Retinal pigment epithelial cell (primary cell): ENCODE results near the gene FCRL5.
"Not testable (repeated sequence)": the region's sequence is repeated elsewhere in the genome, so short reads cannot be mapped to it uniquely, and the experiment has no call there.

Source experiments
- DNase-seq: peaks from one replicate; pipeline ENCODE4 v3.0.0-alpha.2; 2010; ENCODE audit warnings: low read depth
- H3K4me3 ChIP-seq: 2 replicates; pipeline ENCODE4 v1.5.1; 2011; ENCODE audit warnings: mild to moderate bottlenecking, low read length, control low read depth, moderate library complexity
- CTCF ChIP-seq: conservative IDR thresholded peaks from 2 replicates; pipeline ENCODE4 v1.5.1; 2011; ENCODE audit warnings: low read depth, low read length, control low read depth, inconsistent platforms

FCRL5 gene

DNA sequence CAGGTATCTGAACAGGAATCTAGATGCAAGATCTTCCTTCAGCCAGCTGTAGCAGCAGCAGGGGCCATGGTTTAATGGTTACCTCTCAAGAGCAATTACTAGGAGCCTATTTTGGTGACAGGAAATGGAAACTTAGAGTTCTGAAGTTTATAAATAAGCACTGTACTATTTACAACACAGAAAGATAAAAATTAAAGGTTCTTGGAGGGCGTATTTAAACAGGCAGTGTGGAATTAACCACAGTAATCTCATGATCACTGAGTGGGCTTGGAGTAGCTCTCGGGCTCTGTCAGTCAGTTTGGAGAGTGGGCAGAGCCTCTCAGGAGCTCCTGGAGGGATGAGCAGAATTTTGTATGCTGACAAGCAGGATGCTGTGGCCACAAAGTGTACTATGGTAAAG is 10.2 kb upstream of the FCRL5 start:
- no peak for TF ChIP-seq CTCF
- DNase-seq = no peak
- no peak overlapping the region for H3K4me3 ChIP-seq

DNA sequence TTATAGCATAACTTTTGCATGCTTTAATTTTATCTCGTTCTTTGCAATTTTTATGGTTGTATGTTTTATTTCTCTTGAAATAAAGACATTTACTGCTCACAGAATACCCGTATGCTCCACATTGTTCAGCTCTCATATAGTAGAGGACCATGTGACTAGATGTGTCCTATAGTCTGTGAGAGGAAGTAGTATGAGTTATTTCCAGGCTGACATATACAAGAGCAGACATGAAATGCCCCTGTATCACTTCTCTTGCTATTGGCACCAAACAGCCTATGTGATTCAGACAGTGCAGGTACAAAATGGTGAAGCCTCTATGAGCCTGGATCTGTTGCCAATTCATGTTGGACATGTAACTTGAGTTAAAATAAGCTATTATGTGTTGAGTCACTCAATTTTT is 5.8 kb upstream of the FCRL5 start:
- no peak for DNase-seq
- H3K4me3 ChIP-seq = no peak overlapping the region
- no peak for TF ChIP-seq CTCF

DNA sequence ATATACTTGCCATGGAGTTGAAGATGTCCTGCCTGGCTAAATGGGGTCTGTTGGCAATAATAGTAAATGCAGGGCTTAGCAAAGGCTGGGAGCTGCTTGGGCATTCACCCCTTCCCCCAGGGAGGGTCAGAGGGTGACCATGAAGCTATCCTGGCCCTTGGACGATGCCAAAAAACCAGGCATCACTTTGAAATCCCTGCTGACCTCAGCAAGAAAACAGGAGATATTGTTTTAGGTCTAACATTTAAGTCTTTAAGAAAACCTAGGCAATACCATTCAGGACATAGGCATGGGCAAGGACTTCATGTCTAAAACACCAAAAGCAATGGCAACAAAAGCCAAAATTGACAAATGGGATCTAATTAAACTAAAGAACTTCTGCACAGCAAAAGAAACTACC is 4.2 kb downstream of the FCRL5 start:
- DNase-seq, H3K4me3 ChIP-seq: not testable (repeated sequence)

GRCh38 chr1:157542676-157543075 is 9.6 kb downstream of the FCRL5 start:
- DNase-seq = no peak
- H3K4me3 ChIP-seq = no peak overlapping the region
- no peak for TF ChIP-seq CTCF

DNA sequence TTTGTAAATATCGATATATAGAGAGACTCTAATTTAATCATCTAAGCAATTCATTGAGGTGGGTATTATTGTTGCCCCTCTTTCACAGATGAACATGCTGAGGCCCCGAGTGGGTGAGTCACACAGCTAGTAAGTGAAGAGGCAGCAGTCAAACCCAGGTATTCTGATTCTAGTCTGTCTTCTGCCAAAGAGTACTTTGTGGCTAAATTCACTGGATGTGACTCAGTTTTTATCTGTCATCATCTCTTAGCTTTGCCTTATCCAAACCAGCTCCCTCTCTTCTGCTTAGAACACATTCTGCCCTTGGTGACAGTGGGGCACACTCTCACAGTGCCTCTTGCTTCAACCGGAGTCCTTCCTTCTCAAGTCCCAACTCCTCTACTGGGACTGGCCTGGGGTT is 11.5 kb downstream of the FCRL5 start:
- no peak for TF ChIP-seq CTCF
- no peak for DNase-seq
- H3K4me3 ChIP-seq = no peak overlapping the region

DNA sequence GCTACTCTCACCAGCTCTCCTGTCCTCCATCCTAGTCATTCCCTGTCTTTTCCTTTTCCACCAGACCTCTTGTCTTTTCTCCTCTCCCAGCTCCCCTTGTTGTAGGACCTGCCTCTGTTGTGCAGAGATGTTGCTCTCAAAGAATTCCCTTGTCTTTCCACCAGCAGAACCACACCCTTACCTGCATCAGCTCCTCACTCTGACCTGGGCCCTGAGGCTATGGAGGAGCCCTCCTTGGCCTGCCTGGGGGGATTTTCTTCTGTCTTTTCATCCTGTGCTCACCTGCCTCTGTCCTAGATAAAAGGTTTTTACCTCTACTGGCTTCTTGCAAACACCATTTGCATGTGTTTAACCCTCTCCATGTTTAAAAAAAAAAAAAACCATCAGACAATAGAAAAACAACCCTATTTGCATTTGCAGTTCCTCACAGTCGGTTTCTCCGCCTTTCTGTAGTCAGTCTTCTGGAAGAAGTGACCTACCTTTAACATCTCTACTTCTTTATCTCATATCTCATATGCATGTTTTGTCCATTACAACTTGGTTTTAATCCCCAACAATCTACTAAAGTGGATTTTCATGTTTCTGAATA is 12.1 kb downstream of the FCRL5 start:
- no peak overlapping the region for H3K4me3 ChIP-seq
- no peak for TF ChIP-seq CTCF
- DNase-seq = no peak

GRCh38 chr1:157539568-157539967 is 12.7 kb downstream of the FCRL5 start:
- TF ChIP-seq CTCF = no peak
- H3K4me3 ChIP-seq = no peak overlapping the region
- DNase-seq = no peak

- no peak for TF ChIP-seq CTCF
- no peak overlapping the region for H3K4me3 ChIP-seq
- no peak for DNase-seq
Observed at GRCh38 chr1:157532569-157532968, 19.7 kb downstream of the FCRL5 start.
